GM12878 (cell line): ENCODE results near the gene KCNIP2. TPM values are rescaled to one million over a fixed set of nuclear protein-coding genes. Genes with fewer than 3 reads are reported as not detected.
A peak's percentile ranks its signal among the peaks of the same experiment; 100 is the strongest.

Experiments
- ATF7 ChIP-seq: fragments of 450-650 bp; IDR thresholded peaks from 2 replicates; pipeline ENCODE4 v1.6.1; 2016; ENCODE audit warnings: low read depth, mild to moderate bottlenecking
- BACH1 ChIP-seq: fragments of 450-650 bp; IDR thresholded peaks from 2 replicates; pipeline ENCODE4 v1.6.1; 2017; ENCODE audit warnings: mild to moderate bottlenecking, borderline replicate concordance
- MXI1 ChIP-seq: fragments of 150-350 bp; IDR thresholded peaks from 2 replicates; pipeline ENCODE4 v1.6.1; 2011; ENCODE audit warnings: low read depth, mild to moderate bottlenecking, inconsistent platforms, low read length, improper control_type of control experiment
- PAX5 ChIP-seq: IDR thresholded peaks from 2 replicates; pipeline ENCODE4 v1.6.1; 2011; ENCODE audit warnings: low read depth, low read length, borderline replicate concordance
- PKNOX1 ChIP-seq: fragments of 450-650 bp; IDR thresholded peaks from 2 replicates; pipeline ENCODE4 v1.6.1; 2016; ENCODE audit warnings: mild to moderate bottlenecking
- PRDM15 ChIP-seq: fragments of 450-650 bp; formaldehyde crosslinking; IDR thresholded peaks from 2 replicates; pipeline ENCODE4 v1.4.0; 2020; ENCODE audit warnings: mild to moderate bottlenecking, moderate library complexity
- SRF ChIP-seq, 2 experiments: IDR thresholded peaks; 2 replicates each; pipeline ENCODE4 v1.6.1; 2011; ENCODE audit warnings: low read depth in 2 of 2, low read length in 2 of 2, mild to moderate bottlenecking in 1 of 2, moderate library complexity in 1 of 2
- SUPT20H ChIP-seq: IDR thresholded peaks from 2 replicates; pipeline ENCODE4 v1.6.1; 2011; ENCODE audit warnings: low read depth, mild to moderate bottlenecking, low read length, moderate library complexity, borderline replicate concordance; ENCODE audit not compliant: control insufficient read depth
- polyA plus RNA-seq, 11 experiments: library from polyadenylated mRNA; depleted of rRNA in 4 of 11; unstranded in 6 of 11; stranded (reverse) in 5 of 11; fragments of >200 nt; fragmentation: Nextera tagmentation in 4 of 11; fragmentation: Illumina TruSeq in 1 of 11; extraction: Ambion mirVana in 4 of 11; extraction: Trizol in 1 of 11; gene quantifications; 1 replicate in 1 of 11; 2 replicates in 10 of 11; pipeline versions ENCODE4 v1.2.1 to v1.2.3, GENCODE V29; 2011 to 2016; ENCODE audit warnings: inconsistent platforms in 2 of 11, missing spikeins in 2 of 11, low read depth in 1 of 11
- total RNA-seq, 4 experiments: library from RNA; depleted of rRNA in 3 of 4; stranded (reverse); fragments of >200 nt in 3 of 4; fragmentation: Illumina TruSeq in 1 of 4; extraction: Trizol in 1 of 4; gene quantifications; 2 replicates each; pipeline versions ENCODE4 v1.2.1 to v1.2.3, GENCODE V29; 2013 to 2021

Gene KCNIP2
- total and polyA plus RNA-seq, 10 of the 15 experiments (the other 5 are each of a cell fraction or from before 2014, with no cell fraction given), result 0.46 to 4.3 (median 1.7) TPM

- TF ChIP-seq PAX5, result peak; percentile 63; the same call in 1 of the 2 replicates
- no peak for TF ChIP-seq SUPT20H
- peak; percentile 51 for TF ChIP-seq PKNOX1
- peak; percentile 95 for TF ChIP-seq MXI1
- peak; percentile 32; the same call in 1 of the 2 replicates for TF ChIP-seq ATF7
- no peak for TF ChIP-seq PRDM15
- peak in 1 of 2 experiments; percentile 60; a peak in 2 of 4 replicates for TF ChIP-seq SRF (IDR thresholded peaks at IDR 0.05; ENCODE audit: low read depth in 2 of 2, low read length in 2 of 2)
- peak; percentile 47; the same call in 1 of the 2 replicates for TF ChIP-seq BACH1
Measured at GRCh38 chr10:101830322-101831168, 13.1 kb downstream of the KCNIP2 start (continued).
